Measurements from ENCODE around the gene NRF1. TPM values are rescaled to one million over a fixed set of nuclear protein-coding genes. Genes with fewer than 3 reads are reported as not detected.
"Not testable (repeated sequence)": the region's sequence is repeated elsewhere in the genome, so short reads cannot be mapped to it uniquely, and the experiment has no call there.

NRF1 gene
- polyA plus RNA-seq, 1 experiment = 13.3 TPM

DNA sequence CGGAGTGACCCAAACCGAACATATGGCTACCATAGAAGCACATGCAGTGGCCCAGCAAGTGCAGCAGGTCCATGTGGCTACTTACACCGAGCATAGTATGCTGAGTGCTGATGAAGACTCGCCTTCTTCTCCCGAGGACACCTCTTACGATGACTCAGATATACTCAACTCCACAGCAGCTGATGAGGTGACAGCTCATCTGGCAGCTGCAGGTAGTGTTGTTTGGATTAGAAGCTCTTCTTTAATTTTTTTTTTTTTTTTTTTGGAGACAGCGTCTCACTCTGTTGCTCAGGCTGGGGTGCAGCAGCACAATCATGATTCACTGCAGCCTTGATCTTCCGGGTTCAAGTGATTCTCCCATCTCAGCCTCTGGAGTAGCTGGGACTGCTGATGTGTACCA lies 45.8 kb downstream of the NRF1 start:
- H3K36me3 ChIP-seq (ENCODE audit: control insufficient read depth, insufficient read depth, low read length) = peaks cover 4% of the 10 kb centered on the region
- DNase-seq (ENCODE audit: low read depth) = no peak
- no peaks in the 10 kb centered on the region for H3K27me3 ChIP-seq (ENCODE audit: control insufficient read depth, insufficient read depth, low read length)
- H3K4me3 ChIP-seq (ENCODE audit: low read depth, low read length) = no peak overlapping the region
- TF ChIP-seq, protein P1, sequence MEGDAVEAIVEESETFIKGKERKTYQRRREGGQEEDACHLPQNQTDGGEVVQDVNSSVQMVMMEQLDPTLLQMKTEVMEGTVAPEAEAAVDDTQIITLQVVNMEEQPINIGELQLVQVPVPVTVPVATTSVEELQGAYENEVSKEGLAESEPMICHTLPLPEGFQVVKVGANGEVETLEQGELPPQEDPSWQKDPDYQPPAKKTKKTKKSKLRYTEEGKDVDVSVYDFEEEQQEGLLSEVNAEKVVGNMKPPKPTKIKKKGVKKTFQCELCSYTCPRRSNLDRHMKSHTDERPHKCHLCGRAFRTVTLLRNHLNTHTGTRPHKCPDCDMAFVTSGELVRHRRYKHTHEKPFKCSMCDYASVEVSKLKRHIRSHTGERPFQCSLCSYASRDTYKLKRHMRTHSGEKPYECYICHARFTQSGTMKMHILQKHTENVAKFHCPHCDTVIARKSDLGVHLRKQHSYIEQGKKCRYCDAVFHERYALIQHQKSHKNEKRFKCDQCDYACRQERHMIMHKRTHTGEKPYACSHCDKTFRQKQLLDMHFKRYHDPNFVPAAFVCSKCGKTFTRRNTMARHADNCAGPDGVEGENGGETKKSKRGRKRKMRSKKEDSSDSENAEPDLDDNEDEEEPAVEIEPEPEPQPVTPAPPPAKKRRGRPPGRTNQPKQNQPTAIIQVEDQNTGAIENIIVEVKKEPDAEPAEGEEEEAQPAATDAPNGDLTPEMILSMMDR (IDR thresholded peaks at IDR 0.05; ENCODE audit: insufficient read depth, low read depth, low read length) = no peak
- ChIA-PET POLR2A (no interaction called here), CTCF (interaction anchor here (0.9 kb wide), 1 partner anchor 172 kb away, joined by 4 read pairs; no protein-coding TSS in a partner anchor)

DNA sequence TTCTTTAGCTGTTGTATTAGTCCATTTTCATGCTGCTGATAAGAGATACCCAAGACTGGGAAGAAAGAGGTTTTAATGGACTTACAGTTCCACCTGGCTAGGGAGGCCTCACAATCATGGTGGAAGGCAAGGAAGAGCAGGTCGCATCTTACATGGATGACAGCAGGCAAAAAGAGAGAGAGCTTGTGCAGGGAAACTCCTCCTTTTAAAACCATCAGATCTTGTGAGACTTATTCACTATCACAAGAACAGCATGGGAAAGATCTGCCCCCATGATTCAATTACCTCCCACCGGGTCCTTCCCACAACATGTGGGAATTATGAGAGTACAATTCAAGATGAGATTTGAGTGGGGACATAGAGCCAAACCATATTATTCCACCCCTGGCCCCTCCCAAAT lies 48.4 kb downstream of the NRF1 start:
- DNase-seq (ENCODE audit: low read depth); POLR2A ChIA-PET; H3K4me3 ChIP-seq (ENCODE audit: low read depth, low read length); H3K36me3 ChIP-seq (ENCODE audit: control insufficient read depth, insufficient read depth, low read length); H3K27me3 ChIP-seq (ENCODE audit: control insufficient read depth, insufficient read depth, low read length): not testable (repeated sequence)
- CTCF ChIA-PET = interaction anchor here (0.9 to 1.4 kb wide), 3 partner anchors 15 to 170 kb away, joined by 3 to 5 read pairs (median 4); no protein-coding TSS in a partner anchor

DNA sequence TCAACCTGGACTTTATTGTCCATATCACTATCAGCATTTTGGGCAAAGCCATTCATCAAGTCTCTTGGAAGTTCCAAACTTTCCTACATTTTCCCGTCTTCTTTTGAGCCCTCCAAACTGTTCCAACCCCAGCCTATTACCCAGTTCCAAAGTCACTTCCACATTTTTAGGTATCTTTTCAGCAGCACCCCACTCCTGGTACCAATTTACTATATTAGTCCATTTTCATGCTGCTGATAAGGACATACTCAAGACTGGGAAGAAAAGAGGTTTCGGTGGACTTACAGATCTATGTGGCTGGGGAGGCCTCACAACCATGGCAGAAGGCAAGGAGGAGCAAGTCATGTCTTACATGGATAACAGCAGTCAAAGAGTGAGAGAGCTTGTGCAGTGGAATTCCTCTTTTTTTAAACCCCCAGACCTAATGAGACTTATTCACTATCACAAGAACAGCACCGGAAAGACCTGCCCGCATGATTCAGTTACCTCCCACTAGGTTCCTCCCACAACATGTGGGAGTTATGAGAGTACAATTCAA lies 50.2 kb downstream of the NRF1 start:
- DNase-seq (ENCODE audit: low read depth) = no peak
- H3K4me3 ChIP-seq (ENCODE audit: low read depth, low read length) = no peak overlapping the region
- peaks cover 4% of the 10 kb centered on the region for H3K36me3 ChIP-seq (ENCODE audit: control insufficient read depth, insufficient read depth, low read length)
- ChIA-PET CTCF (interaction anchor here (0.7 kb wide), 1 partner anchor 163 kb away, joined by 3 read pairs; no protein-coding TSS in a partner anchor), POLR2A (no interaction called here)
- TF ChIP-seq, protein P1 (IDR thresholded peaks at IDR 0.05; ENCODE audit: insufficient read depth, low read depth, low read length) = no peak
- H3K27me3 ChIP-seq (ENCODE audit: control insufficient read depth, insufficient read depth, low read length) = no peaks in the 10 kb centered on the region

DNA sequence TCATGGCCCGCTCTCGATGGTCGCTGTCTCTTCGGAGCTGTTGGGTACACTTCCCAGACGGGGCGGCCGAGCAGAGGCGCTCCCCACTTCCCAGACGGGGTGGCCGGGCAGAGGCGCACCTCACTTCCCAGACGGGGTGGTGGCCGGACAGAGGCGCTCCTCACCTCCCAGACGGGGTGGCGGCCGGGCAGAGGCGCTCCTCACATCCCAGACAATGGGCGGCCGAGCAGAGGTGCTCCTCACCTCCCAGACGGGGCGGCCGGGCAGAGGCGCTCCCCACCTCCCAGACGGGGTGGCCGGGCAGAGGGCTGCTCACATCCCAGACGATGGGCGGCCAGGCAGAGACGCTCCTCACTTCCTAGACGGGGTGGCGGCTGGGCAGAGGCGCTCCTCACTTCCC lies 51.7 kb downstream of the NRF1 start:
- DNase-seq (ENCODE audit: low read depth); H3K27me3 ChIP-seq (ENCODE audit: control insufficient read depth, insufficient read depth, low read length); POLR2A ChIA-PET; H3K36me3 ChIP-seq (ENCODE audit: control insufficient read depth, insufficient read depth, low read length); H3K4me3 ChIP-seq (ENCODE audit: low read depth, low read length): not testable (repeated sequence)
- CTCF ChIA-PET = interaction anchor here (2.5 to 3.4 kb wide), 4 partner anchors 19 to 348 kb away, joined by 13 to 45 read pairs (median 32); no protein-coding TSS in a partner anchor

DNA sequence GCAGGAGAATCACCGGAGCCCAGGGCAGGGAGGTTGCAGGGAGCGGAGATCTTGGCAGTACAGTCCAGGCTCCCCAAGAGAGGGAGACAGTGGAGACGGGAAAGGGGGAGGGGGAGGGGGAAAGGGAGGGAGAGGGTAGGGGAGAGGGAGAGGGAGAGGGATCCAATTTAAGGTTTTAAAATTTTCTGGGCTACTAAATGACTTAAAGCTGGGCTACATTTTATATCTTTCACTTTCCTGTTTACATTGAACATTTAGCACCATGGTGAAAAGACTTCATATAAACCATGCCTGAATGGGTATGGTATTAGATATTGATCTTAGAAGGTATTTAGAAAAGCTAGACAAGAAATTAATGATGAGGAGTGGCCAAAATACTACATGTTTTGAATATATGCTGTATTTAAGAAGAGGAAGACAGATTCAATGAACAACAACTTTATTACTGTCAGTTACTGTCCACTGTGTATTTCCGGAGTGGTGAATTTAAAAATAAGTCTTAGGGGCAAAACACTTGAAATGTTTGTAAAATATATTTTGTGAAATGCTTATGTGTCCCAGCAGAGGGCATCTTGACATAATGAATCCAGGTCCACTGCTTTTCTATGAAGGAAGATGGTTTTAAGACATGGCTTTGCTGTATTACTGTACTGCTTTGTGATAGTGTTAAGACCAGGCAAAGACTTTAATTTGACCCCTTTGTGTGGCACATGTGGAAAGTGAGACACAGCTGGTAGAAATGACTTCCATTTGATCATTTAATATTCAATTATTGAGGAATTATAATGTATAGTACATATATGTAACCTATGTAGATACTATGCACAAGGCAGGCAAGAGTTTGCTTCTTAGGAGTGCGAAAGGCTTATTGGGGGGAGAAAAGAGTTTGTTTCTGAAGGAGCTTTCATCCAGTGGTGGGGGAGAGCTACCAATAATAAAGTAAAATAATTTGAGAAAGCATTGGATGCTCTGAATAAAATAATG lies 52.8 kb downstream of the NRF1 start:
- TF ChIP-seq, protein P1 (IDR thresholded peaks at IDR 0.05; ENCODE audit: insufficient read depth, low read depth, low read length) = peak; percentile 61
- POLR2A ChIA-PET = no interaction called here
- no peaks in the 10 kb centered on the region for H3K27me3 ChIP-seq (ENCODE audit: control insufficient read depth, insufficient read depth, low read length)
- peak; percentile 28 for DNase-seq (ENCODE audit: low read depth)
- CTCF ChIA-PET = interaction anchor here (0.6 to 3.4 kb wide), 16 partner anchors 8 to 351 kb away, joined by 3 to 45 read pairs (median 6); no protein-coding TSS in a partner anchor
- no peak overlapping the region for H3K4me3 ChIP-seq (ENCODE audit: low read depth, low read length)
- H3K36me3 ChIP-seq (ENCODE audit: control insufficient read depth, insufficient read depth, low read length) = peaks cover 2% of the 10 kb centered on the region

DNA sequence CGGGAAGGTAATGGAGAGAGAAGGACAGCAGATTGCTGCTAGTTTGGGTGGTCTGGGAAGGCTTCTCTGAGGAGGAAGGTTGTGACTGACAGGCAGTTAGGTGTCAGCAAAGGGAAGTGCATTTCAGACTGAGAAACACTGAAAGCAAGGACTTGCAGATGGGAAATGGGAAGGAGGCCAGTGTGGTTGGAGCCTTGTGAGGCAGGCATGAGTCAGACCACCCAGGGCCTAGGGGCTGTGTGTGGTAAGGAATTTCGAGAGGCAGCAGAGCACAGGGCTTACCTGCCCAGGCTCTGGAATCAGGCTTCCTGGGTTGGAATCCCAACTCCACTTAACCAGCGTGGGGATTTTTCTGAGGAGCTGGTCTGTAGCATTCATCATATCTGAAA lies 53.5 kb downstream of the NRF1 start:
- TF ChIP-seq, protein P1 (IDR thresholded peaks at IDR 0.05; ENCODE audit: insufficient read depth, low read depth, low read length) = no peak
- Histone ChIP-seq H3K4me3 (ENCODE audit: low read depth, low read length) (no peak overlapping the region), H3K36me3 (ENCODE audit: control insufficient read depth, insufficient read depth, low read length) (peaks cover 2% of the 10 kb centered on the region), H3K27me3 (ENCODE audit: control insufficient read depth, insufficient read depth, low read length) (no peaks in the 10 kb centered on the region)
- CTCF ChIA-PET = interaction anchor here (0.6 to 3.4 kb wide), 14 partner anchors 9 to 350 kb away, joined by 3 to 45 read pairs (median 8); no protein-coding TSS in a partner anchor
- POLR2A ChIA-PET = no interaction called here
- peak; percentile 49 for DNase-seq (ENCODE audit: low read depth)
